ENCODE results near the gene HUNK.

The HUNK gene

GRCh38 chr21:31873275-31873695 is 465 bp downstream of the HUNK start:
- no peak for TF ChIP-seq SIN3A (IDR thresholded peaks at IDR 0.05; ENCODE audit: borderline replicate concordance, insufficient read depth, low read length)
- no peak for TF ChIP-seq REST (IDR thresholded peaks at IDR 0.05; ENCODE audit: insufficient read depth in 1 of 2, low read depth in 2 of 2, low read length in 2 of 2)
- TF ChIP-seq POLR2AphosphoS5 (IDR thresholded peaks at IDR 0.05; ENCODE audit: low read depth, low read length): no peak
- TF ChIP-seq TAF1 (IDR thresholded peaks at IDR 0.05; ENCODE audit: borderline replicate concordance, insufficient read depth, low read length): no peak
- TF ChIP-seq FOXP2 (optimal IDR thresholded peaks at IDR 0.05; ENCODE audit: borderline replicate concordance, extremely low read depth, extremely low read length, insufficient read depth): no peak

GRCh38 chr21:31873696-31874599 is 1.1 kb downstream of the HUNK start:
- no peak for TF ChIP-seq POLR2AphosphoS5 (IDR thresholded peaks at IDR 0.05; ENCODE audit: low read depth, low read length)
- TF ChIP-seq FOXP2 (optimal IDR thresholded peaks at IDR 0.05; ENCODE audit: borderline replicate concordance, extremely low read depth, extremely low read length, insufficient read depth): peak; percentile 53

GRCh38 chr21:31874812-31875212 is 2.0 kb downstream of the HUNK start:
- TF ChIP-seq FOXP2 (optimal IDR thresholded peaks at IDR 0.05; ENCODE audit: borderline replicate concordance, extremely low read depth, extremely low read length, insufficient read depth) (no peak), SIN3A (IDR thresholded peaks at IDR 0.05; ENCODE audit: borderline replicate concordance, insufficient read depth, low read length) (no peak), POLR2AphosphoS5 (IDR thresholded peaks at IDR 0.05; ENCODE audit: low read depth, low read length) (no peak), REST (IDR thresholded peaks at IDR 0.05; ENCODE audit: insufficient read depth in 1 of 2, low read depth in 2 of 2, low read length in 2 of 2) (no peak), TAF1 (IDR thresholded peaks at IDR 0.05; ENCODE audit: borderline replicate concordance, insufficient read depth, low read length) (no peak)

GRCh38 chr21:31875496-31876015 is 2.7 kb downstream of the HUNK start:
- TF ChIP-seq REST (IDR thresholded peaks at IDR 0.05; ENCODE audit: insufficient read depth in 1 of 2, low read depth in 2 of 2, low read length in 2 of 2): no peak
- TF ChIP-seq FOXP2 (optimal IDR thresholded peaks at IDR 0.05; ENCODE audit: borderline replicate concordance, extremely low read depth, extremely low read length, insufficient read depth): no peak
- TF ChIP-seq POLR2AphosphoS5 (IDR thresholded peaks at IDR 0.05; ENCODE audit: low read depth, low read length): no peak
- TF ChIP-seq SIN3A (IDR thresholded peaks at IDR 0.05; ENCODE audit: borderline replicate concordance, insufficient read depth, low read length): no peak
- no peak for TF ChIP-seq TAF1 (IDR thresholded peaks at IDR 0.05; ENCODE audit: borderline replicate concordance, insufficient read depth, low read length)

- TF ChIP-seq SIN3A (IDR thresholded peaks at IDR 0.05; ENCODE audit: borderline replicate concordance, insufficient read depth, low read length): no peak
- TF ChIP-seq POLR2AphosphoS5 (IDR thresholded peaks at IDR 0.05; ENCODE audit: low read depth, low read length): no peak
- no peak for TF ChIP-seq FOXP2 (optimal IDR thresholded peaks at IDR 0.05; ENCODE audit: borderline replicate concordance, extremely low read depth, extremely low read length, insufficient read depth)
Measured at GRCh38 chr21:31877463-31877957, 4.7 kb downstream of the HUNK start.

GRCh38 chr21:31878831-31879230 is 6.0 kb downstream of the HUNK start:
- TF ChIP-seq REST (IDR thresholded peaks at IDR 0.05; ENCODE audit: insufficient read depth in 1 of 2, low read depth in 2 of 2, low read length in 2 of 2): no peak
- no peak for TF ChIP-seq SIN3A (IDR thresholded peaks at IDR 0.05; ENCODE audit: borderline replicate concordance, insufficient read depth, low read length)
- no peak for TF ChIP-seq POLR2AphosphoS5 (IDR thresholded peaks at IDR 0.05; ENCODE audit: low read depth, low read length)
- no peak for TF ChIP-seq FOXP2 (optimal IDR thresholded peaks at IDR 0.05; ENCODE audit: borderline replicate concordance, extremely low read depth, extremely low read length, insufficient read depth)
- TF ChIP-seq TAF1 (IDR thresholded peaks at IDR 0.05; ENCODE audit: borderline replicate concordance, insufficient read depth, low read length): no peak
